ENCODE data around the gene IDH3A. TPM values are rescaled to one million over a fixed set of nuclear protein-coding genes. Genes with fewer than 3 reads are reported as not detected.

The IDH3A gene
- total and polyA plus RNA-seq, 8 donors, result 35.8 to 81.1 (median 49.6) TPM

DNA sequence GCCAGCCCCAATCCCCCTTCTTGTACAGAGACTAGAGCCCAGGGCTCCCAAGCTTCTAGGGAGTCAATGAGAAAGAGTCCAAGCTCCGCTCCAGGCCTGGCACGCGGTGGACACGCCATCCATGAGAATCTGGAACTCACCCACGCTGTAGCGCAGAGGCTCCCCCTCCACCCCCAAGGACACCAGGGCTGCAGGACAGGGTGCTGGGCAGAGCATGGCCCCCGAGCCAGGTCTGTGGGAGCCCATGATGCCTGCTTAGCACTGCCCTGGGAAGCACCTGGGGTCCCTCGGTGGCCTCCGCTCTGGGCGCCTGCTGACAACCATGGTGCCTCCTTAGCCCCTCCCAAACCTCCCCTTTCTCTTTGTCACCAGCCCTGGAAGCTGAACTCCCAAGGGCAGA is 56.7 kb downstream of the IDH3A start:
- Histone ChIP-seq H3K27me3 (no peaks in the 10 kb centered on the region), H3K4me1 (no peaks in the 10 kb centered on the region), H3K4me3 (no peak overlapping the region), H3K27ac (no peak overlapping the region), H3K36me3 (no peaks in the 10 kb centered on the region), H3K9me3 (no peaks in the 10 kb centered on the region)
- intact Hi-C loops (cut with DNase I), result no loop called here
- ATAC-seq (no peak), DNase-seq (no peak)
- TF ChIP-seq CTCF (IDR thresholded peaks at IDR 0.05), result no peak

DNA sequence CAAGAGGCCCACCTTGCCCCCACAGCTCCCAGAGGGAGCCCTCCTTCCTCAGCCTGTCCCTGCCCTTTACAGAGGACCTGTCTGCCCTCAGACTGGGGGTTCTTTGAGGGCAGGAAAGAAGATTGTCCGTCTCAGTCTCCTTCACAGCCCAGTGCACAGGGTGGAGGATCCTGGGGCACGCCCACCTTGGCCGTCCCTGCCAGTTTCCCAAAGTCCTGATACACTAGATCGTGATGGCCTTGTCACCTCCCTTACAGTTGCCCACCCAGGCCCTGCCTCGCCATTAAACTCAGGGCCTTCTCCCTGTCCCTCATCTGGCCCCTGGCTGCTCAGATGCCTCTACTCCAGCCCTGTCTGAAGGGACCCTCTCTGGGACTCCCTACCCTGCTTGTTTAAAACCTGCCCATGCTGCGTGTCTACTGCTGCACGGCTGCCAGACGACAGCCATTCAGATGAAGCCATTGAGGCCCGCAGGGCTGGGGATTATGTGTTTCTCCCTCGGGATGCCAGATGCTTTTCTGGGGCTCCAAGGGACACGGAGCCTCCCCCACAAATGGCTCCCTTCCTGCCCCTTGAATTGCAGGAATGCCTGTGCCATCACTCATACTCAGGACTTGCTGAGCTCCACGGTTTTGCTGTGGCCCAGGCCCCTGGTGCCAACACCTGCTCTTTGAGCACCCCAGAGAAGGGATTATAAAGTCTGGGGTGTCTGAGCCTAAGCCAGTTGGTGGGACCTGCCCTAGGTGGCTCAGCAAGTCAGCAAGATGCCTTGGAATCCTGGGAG is 57.4 kb downstream of the IDH3A start:
- Histone ChIP-seq H3K36me3 (no peaks in the 10 kb centered on the region), H3K27ac (no peak overlapping the region), H3K4me1 (no peaks in the 10 kb centered on the region), H3K4me3 (no peak overlapping the region), H3K9me3 (no peaks in the 10 kb centered on the region), H3K27me3 (no peaks in the 10 kb centered on the region)
- DNase-seq (no peak), ATAC-seq (no peak)
- intact Hi-C loops (cut with DNase I), result no loop called here
- no peak for TF ChIP-seq CTCF (IDR thresholded peaks at IDR 0.05)

- Histone ChIP-seq H3K27me3 (no peaks in the 10 kb centered on the region), H3K4me3 (no peak overlapping the region), H3K9me3 (no peaks in the 10 kb centered on the region), H3K27ac (no peak overlapping the region), H3K36me3 (no peaks in the 10 kb centered on the region), H3K4me1 (no peaks in the 10 kb centered on the region)
- no peak for TF ChIP-seq CTCF (IDR thresholded peaks at IDR 0.05)
- DNase-seq (no peak), ATAC-seq (no peak)
- intact Hi-C loops (cut with DNase I), result no loop called here
These were observed 57.9 kb downstream of the IDH3A start for GRCh38 chr15:78207110-78207458.

GRCh38 chr15:78207641-78208340 is 58.6 kb downstream of the IDH3A start:
- Histone ChIP-seq H3K9me3 (no peaks in the 10 kb centered on the region), H3K36me3 (no peaks in the 10 kb centered on the region), H3K27me3 (peaks cover 0 to 3% of the 10 kb centered on the region in 2 donors), H3K27ac (no peak overlapping the region), H3K4me3 (no peak overlapping the region), H3K4me1 (no peaks in the 10 kb centered on the region)
- no peak for TF ChIP-seq CTCF (IDR thresholded peaks at IDR 0.05)
- DNase-seq (no peak), ATAC-seq (no peak)
- intact Hi-C loops (cut with DNase I), result no loop called here

DNA sequence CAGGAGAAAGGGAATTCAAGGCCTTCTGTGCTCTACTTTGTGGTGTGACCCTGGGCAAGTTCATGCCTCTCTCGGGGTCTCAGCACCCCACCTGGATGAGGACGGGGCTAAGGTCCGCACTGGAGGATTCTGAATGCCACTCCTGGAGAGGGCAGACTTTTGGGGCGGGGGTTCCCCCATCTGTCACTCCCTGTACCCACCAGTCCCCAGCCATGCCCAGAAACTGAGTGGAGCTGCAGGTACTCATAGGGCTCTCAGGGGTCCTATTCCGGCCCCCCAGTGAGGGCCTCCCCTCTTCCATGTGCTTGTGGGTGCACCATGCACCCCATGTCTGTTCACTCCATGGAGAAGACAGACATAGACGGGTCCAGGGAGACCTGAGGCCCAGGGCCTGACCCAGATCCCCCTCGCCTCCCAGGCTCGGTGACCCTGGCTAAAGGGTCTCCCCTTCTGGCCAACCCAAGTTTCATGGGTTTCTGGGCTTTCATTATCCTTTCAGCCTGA is 59.2 kb downstream of the IDH3A start:
- Histone ChIP-seq H3K27me3 (peaks cover 0 to 3% of the 10 kb centered on the region in 2 donors), H3K4me1 (no peaks in the 10 kb centered on the region), H3K4me3 (no peak overlapping the region), H3K36me3 (no peaks in the 10 kb centered on the region), H3K27ac (no peak overlapping the region), H3K9me3 (no peaks in the 10 kb centered on the region)
- intact Hi-C loops (cut with DNase I), result no loop called here
- ATAC-seq (no peak), DNase-seq (no peak)
- TF ChIP-seq CTCF (IDR thresholded peaks at IDR 0.05), result no peak
